ENCODE data around the gene MOB1B. TPM values are rescaled to one million over a fixed set of nuclear protein-coding genes. Genes with fewer than 3 reads are reported as not detected.
A peak's percentile ranks its signal among the peaks of the same experiment; 100 is the strongest.

The MOB1B gene
- total RNA-seq, 1 donor from 2014 or later: 34.2 TPM

DNA sequence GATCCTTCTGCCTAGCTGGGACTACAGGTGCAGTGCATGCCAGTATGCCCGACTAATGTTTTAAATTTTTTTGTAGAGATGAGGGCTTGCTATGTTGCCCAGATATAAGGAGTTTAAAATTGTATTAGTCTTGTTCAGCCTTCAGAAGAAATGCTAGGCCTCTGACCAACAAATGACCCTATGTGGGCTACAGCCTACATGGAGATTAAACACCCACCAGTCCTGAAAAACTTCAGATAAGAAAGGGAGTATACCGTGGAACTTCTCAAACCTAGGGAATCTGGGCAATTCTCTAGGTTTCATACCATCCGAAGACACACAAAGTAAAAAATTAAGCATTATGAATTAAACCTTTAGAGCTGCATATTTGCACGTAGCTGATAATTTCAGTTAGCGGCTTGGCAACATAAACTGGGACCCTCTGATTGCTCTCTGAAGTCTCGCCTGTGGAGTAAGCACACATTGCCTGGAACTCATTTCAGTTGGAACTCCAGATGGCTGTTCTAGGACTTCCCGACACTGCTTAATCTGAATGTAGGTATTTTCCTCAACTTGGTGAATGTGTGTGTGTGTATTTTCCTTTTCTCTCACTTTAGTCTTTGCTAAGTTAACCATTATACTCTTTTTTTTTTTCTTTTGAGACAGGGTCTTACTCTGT is 33.0 kb downstream of the MOB1B start:
- ATAC-seq (no peak), DNase-seq (no peak)
- no peaks in the 10 kb centered on the region for H3K27me3 ChIP-seq
- H3K36me3 ChIP-seq: no peaks in the 10 kb centered on the region
- TF ChIP-seq, protein P1, sequence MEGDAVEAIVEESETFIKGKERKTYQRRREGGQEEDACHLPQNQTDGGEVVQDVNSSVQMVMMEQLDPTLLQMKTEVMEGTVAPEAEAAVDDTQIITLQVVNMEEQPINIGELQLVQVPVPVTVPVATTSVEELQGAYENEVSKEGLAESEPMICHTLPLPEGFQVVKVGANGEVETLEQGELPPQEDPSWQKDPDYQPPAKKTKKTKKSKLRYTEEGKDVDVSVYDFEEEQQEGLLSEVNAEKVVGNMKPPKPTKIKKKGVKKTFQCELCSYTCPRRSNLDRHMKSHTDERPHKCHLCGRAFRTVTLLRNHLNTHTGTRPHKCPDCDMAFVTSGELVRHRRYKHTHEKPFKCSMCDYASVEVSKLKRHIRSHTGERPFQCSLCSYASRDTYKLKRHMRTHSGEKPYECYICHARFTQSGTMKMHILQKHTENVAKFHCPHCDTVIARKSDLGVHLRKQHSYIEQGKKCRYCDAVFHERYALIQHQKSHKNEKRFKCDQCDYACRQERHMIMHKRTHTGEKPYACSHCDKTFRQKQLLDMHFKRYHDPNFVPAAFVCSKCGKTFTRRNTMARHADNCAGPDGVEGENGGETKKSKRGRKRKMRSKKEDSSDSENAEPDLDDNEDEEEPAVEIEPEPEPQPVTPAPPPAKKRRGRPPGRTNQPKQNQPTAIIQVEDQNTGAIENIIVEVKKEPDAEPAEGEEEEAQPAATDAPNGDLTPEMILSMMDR (IDR thresholded peaks at IDR 0.05): no peak
- intact Hi-C loops (cut with DNase I): no loop called here
- no peaks in the 10 kb centered on the region for H3K9me3 ChIP-seq
- no peak overlapping the region for H3K27ac ChIP-seq
- peaks cover 4% of the 10 kb centered on the region for H3K4me1 ChIP-seq
- no peak overlapping the region for H3K4me3 ChIP-seq

DNA sequence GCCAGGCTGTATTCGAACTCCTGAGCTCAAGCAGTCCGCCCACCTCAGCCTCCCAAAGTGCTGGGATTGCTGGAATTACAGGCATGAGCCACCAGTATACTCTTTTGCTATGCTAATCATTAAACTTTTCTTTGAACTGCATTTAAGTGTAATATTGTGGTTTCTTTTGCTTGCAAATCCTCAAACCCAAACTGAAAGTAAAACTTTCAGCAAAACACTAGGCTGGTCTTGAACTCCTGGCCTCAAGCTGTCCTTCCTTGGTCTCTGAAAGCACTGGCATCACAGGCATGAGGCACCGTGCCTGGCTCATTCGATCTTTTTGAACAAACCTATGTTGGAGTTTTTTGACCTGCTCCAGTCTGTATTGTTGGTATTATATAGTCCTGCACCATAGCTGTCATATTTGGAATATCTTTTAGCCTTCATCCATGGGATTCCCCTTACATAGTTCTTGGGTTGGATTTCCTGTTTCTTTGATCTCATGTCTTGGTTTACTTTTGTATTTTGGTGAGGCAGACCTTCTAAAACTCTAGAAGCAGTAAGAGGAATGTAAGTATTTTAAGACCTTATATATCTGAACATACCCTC is 34.1 kb downstream of the MOB1B start:
- H3K4me3 ChIP-seq: no peak overlapping the region
- H3K36me3 ChIP-seq: no peaks in the 10 kb centered on the region
- DNase-seq (no peak), ATAC-seq (no peak)
- TF ChIP-seq, protein P1 (IDR thresholded peaks at IDR 0.05): no peak
- no peaks in the 10 kb centered on the region for H3K27me3 ChIP-seq
- H3K9me3 ChIP-seq: no peaks in the 10 kb centered on the region
- intact Hi-C loops (cut with DNase I): no loop called here
- peaks cover 4% of the 10 kb centered on the region for H3K4me1 ChIP-seq
- H3K27ac ChIP-seq: no peak overlapping the region

DNA sequence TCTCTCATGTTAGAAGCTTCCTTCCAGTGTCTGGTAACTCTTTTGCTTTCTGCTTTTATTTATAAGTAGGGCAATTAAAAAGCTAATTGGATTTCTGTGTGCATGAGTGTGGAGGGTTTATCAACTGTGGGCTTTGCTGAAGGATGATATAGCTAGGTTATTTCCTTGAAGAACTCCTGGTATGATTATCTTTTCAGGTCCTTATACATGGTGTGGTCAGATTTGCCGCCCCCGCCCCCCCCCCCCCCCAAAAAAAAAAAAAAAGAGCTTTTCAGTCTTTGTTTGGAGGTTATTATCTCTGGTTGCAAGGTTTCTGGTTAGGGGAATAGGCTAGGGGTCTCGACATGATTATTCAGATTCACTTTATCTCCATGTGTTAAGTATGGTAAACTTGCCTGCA is 35.9 kb downstream of the MOB1B start:
- intact Hi-C loops (cut with DNase I): no loop called here
- no peaks in the 10 kb centered on the region for H3K27me3 ChIP-seq
- peaks cover 4% of the 10 kb centered on the region for H3K4me1 ChIP-seq
- no peaks in the 10 kb centered on the region for H3K9me3 ChIP-seq
- ATAC-seq (no peak), DNase-seq (no peak)
- TF ChIP-seq, protein P1 (IDR thresholded peaks at IDR 0.05): no peak
- no peaks in the 10 kb centered on the region for H3K36me3 ChIP-seq
- H3K4me3 ChIP-seq: no peak overlapping the region
- H3K27ac ChIP-seq: no peak overlapping the region

DNA sequence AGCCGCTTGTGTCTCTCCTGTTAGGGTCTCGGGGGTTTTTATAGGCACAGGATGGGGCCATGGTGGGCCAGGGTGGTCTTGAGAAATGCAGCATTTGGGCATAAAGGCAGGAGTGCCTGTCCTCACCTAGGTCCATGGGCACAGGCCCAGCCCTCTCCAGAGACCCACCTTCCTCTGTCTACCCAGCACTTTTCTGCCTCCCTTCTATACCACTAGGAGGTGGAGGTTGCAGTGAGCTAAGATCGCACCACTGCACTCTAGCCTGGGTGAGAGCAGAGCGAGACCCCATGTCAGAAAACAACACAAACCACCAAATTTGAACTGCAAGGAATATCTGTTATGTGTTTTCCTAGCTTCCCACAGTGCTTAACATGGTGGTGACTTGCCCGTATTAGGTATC is 38.0 kb downstream of the MOB1B start:
- ATAC-seq (no peak), DNase-seq (no peak)
- H3K27ac ChIP-seq: no peak overlapping the region
- intact Hi-C loops (cut with DNase I): no loop called here
- TF ChIP-seq, protein P1 (IDR thresholded peaks at IDR 0.05): no peak
- no peaks in the 10 kb centered on the region for H3K27me3 ChIP-seq
- H3K36me3 ChIP-seq: no peaks in the 10 kb centered on the region
- H3K4me3 ChIP-seq: no peak overlapping the region
- H3K4me1 ChIP-seq: peaks cover 4% of the 10 kb centered on the region
- H3K9me3 ChIP-seq: no peaks in the 10 kb centered on the region

DNA sequence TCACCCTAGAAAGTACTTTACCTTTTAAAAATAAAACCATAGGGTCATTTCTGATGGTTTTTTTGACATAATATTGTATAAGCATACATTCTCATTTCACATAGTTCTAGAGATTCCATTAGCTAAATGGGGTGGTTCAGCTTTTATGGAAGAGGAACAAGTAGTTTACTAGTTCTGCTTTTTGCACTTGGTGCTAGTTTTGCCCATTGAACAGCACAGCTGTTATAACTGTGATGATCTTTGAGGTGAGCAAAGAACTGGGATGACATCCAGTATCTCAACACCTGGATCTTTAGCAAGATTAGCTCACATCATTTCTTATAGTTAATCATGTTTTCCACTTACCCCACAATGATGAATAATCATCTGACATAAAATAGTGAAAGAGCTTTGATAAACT is 40.9 kb downstream of the MOB1B start:
- no peaks in the 10 kb centered on the region for H3K9me3 ChIP-seq
- intact Hi-C loops (cut with DNase I): no loop called here
- no peaks in the 10 kb centered on the region for H3K27me3 ChIP-seq
- no peak for DNase-seq
- H3K4me1 ChIP-seq: peaks cover 8% of the 10 kb centered on the region
- TF ChIP-seq, protein P1 (IDR thresholded peaks at IDR 0.05): no peak
- ATAC-seq: peak; percentile 57
- no peaks in the 10 kb centered on the region for H3K36me3 ChIP-seq
- H3K4me3 ChIP-seq: no peak overlapping the region
- no peak overlapping the region for H3K27ac ChIP-seq
